OCI-LY3 (cell line): Measurements from ENCODE around the gene KAZN.

Experiments used
- CTCF ChIP-seq: fragments of 200-600, 300-600 bp; sonication (generic); IDR thresholded peaks from 2 replicates; pipeline ENCODE4 v1.5.1; 2014; ENCODE audit warnings: antibody characterized with exemption, low read length, low read depth
- EZH2phosphoT487 ChIP-seq: fragments of 200-600 bp; shearing (Covaris generic); IDR thresholded peaks from 2 replicates; pipeline ENCODE4 v1.6.1; 2018; ENCODE audit warnings: antibody characterized with exemption, mixed run types, low read depth

- TF ChIP-seq CTCF (no peak), EZH2phosphoT487 (no peak)
Measured at GRCh38 chr1:14654554-14654953, 56.1 kb downstream of the KAZN start.
